Calu3 (cell line): ENCODE measurements around the gene AQP12A. TPM values are rescaled to one million over a fixed set of nuclear protein-coding genes. Genes with fewer than 3 reads are reported as not detected.

Experiments used
- BruUV-seq: library from RNA; stranded (reverse); fragments of 400-500 nt; replicated peaks from 2 replicates; lab custom pipeline; 2021; lab: Mats Ljungman, UMichigan
- CTCF ChIA-PET: fragments of 300-600 bp; sonication (Branson Sonifier 250); formaldehyde crosslinking; loops from one replicate; lab custom pipeline; 2022; ENCODE audit warnings: antibody characterized with exemption; lab: Charles Lee
- DNase-seq: peaks from one replicate; pipeline ENCODE4 v3.0.0; 2022
- H3K27ac Mint-ChIP-seq: one replicate; pipeline ENCODE4 v1.8.0; 2022; ENCODE audit warnings: mixed read lengths; ENCODE audit not compliant: unreplicated experiment
- H3K27me3 Mint-ChIP-seq: one replicate; pipeline ENCODE4 v1.8.0; 2022; ENCODE audit warnings: mixed read lengths; ENCODE audit not compliant: unreplicated experiment
- H3K36me3 Mint-ChIP-seq: one replicate; pipeline ENCODE4 v1.8.0; 2022; ENCODE audit warnings: mild to moderate bottlenecking, moderate library complexity, mixed read lengths; ENCODE audit not compliant: insufficient read depth, unreplicated experiment
- H3K4me1 Mint-ChIP-seq: one replicate; pipeline ENCODE4 v1.8.0; 2022; ENCODE audit warnings: mild to moderate bottlenecking, low read depth, mixed read lengths; ENCODE audit not compliant: unreplicated experiment
- H3K4me3 Mint-ChIP-seq: one replicate; pipeline ENCODE4 v1.8.0; 2022; ENCODE audit warnings: mild to moderate bottlenecking, low read depth, moderate library complexity, mixed read lengths; ENCODE audit not compliant: unreplicated experiment
- H3K9me3 Mint-ChIP-seq: one replicate; pipeline ENCODE4 v1.8.0; 2022; ENCODE audit warnings: low read depth, mixed read lengths; ENCODE audit not compliant: unreplicated experiment
- CTCF ChIP-seq: fragments of 200-600 bp; IDR thresholded peaks from one replicate; pipeline ENCODE4 v1.8.0; 2022; ENCODE audit warnings: antibody characterized with exemption; ENCODE audit not compliant: unreplicated experiment
- intact Hi-C: fragments of 100-400 bp; cut with micrococcal nuclease; formaldehyde crosslinking; loops from one replicate; pipeline ENCODE4 v1.10.0; 2022; ENCODE audit not compliant: unreplicated experiment
- total RNA-seq: library from RNA; stranded (reverse); gene quantifications from 2 replicates; pipeline ENCODE4 v1.2.3, GENCODE V29; 2022

Gene AQP12A
- total RNA-seq, 1 experiment from 2014 or later: not detected

GRCh38 chr2:240712121-240712520 lies 20.5 kb downstream of the AQP12A start:
- no TSS peak for BruUV-seq
- H3K4me3 Mint-ChIP-seq: no peak overlapping the region
- CTCF ChIA-PET: no interaction called here

GRCh38 chr2:240713071-240713927 lies 21.6 kb downstream of the AQP12A start:
- TF ChIP-seq CTCF: no peak
- Mint-ChIP-seq H3K27ac (peak overlapping the region; percentile 48), H3K9me3 (no peaks in the 10 kb centered on the region), H3K27me3 (peaks cover 25% of the 10 kb centered on the region), H3K4me1 (no peaks in the 10 kb centered on the region), H3K4me3 (no peak overlapping the region), H3K36me3 (peaks cover 48% of the 10 kb centered on the region)
- intact Hi-C loops: loop anchor here (5.0 kb wide), 1 partner anchor 196 kb away; no protein-coding TSS in a partner anchor
- no peak for DNase-seq
- BruUV-seq: no TSS peak
- CTCF ChIA-PET: no interaction called here

More at GRCh38 chr2:240712121-240712520, 20.5 kb downstream of the AQP12A start:
- intact Hi-C loops: loop anchor here (5.0 kb wide), 1 partner anchor 195 kb away; no protein-coding TSS in a partner anchor
- no peaks in the 10 kb centered on the region for H3K4me1 Mint-ChIP-seq
- TF ChIP-seq CTCF: no peak
- no peak overlapping the region for H3K27ac Mint-ChIP-seq
- no peak for DNase-seq
- peaks cover 37% of the 10 kb centered on the region for H3K27me3 Mint-ChIP-seq
- no peaks in the 10 kb centered on the region for H3K9me3 Mint-ChIP-seq
- peaks cover 48% of the 10 kb centered on the region for H3K36me3 Mint-ChIP-seq

GRCh38 chr2:240713928-240714746 lies 22.5 kb downstream of the AQP12A start:
- Mint-ChIP-seq H3K9me3 (no peaks in the 10 kb centered on the region), H3K36me3 (peaks cover 50% of the 10 kb centered on the region), H3K27me3 (peaks cover 17% of the 10 kb centered on the region), H3K4me1 (no peaks in the 10 kb centered on the region), H3K4me3 (no peak overlapping the region), H3K27ac (peak overlapping the region; percentile 48)
- no peak for TF ChIP-seq CTCF
- intact Hi-C loops: loop anchor here (5.0 kb wide), 1 partner anchor 197 kb away; no protein-coding TSS in a partner anchor
- DNase-seq: no peak
- CTCF ChIA-PET: no interaction called here
- TSS peak; percentile 34 for BruUV-seq
